Suppressor macrophage treated with lipopolysaccharide for 1 hour (primary cell): ENCODE data around the gene LAGE3.

Experiments used
- DNase-seq, 3 donors: peaks; one replicate each; pipeline ENCODE4 v3.0.0-alpha.2; 2020 to 2022

LAGE3 gene, protein sequence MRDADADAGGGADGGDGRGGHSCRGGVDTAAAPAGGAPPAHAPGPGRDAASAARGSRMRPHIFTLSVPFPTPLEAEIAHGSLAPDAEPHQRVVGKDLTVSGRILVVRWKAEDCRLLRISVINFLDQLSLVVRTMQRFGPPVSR

DNA sequence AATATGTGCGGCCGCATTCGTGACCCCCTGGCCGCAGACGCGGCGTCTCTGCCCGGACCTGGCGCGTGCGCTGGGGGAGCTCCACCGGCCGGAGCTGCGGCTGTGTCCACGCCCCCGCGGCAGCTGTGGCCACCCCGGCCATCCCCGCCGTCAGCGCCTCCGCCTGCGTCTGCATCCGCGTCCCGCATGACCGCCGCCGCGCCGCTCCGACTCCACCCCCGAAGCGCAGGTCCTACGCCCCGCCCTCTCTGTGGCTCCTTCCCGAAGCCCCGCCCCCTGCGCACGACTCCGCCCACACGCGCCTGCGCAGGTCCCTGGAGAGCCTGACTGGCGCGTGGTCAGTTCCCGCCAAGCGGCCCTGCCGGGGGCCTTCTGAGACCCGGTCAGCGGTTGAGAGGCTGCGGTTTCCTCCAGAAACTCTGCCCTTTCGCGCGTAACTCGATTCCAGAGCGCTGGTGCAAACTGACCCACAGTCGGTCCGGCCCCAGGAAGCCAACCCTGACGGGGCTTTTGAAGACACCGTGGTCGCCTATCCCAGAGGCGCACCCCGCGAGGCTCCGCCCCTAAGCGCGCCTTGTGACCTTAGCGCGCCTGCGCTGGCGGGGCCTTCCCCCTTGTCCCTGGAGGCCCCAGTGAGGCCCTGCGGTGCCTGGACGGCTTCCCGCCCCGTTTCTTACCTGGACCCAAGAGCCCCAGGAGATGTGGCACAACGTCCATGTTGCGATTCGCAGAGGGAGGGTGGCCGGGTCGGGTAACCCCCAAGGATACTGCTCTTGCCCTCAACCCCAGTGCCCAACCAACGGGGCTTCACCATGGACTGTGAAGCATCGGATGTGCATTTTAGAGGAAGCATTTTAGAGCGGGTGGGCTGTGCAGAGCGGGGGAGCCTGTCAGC, at the start of gene LAGE3:
Gene LAGE3 (minus strand): TSS at position 554 of the 895 bp plus-strand sequence. CDS start 366 bp downstream, at position 188.
- peak; percentile 94 to 97 (median 96) for DNase-seq

DNA sequence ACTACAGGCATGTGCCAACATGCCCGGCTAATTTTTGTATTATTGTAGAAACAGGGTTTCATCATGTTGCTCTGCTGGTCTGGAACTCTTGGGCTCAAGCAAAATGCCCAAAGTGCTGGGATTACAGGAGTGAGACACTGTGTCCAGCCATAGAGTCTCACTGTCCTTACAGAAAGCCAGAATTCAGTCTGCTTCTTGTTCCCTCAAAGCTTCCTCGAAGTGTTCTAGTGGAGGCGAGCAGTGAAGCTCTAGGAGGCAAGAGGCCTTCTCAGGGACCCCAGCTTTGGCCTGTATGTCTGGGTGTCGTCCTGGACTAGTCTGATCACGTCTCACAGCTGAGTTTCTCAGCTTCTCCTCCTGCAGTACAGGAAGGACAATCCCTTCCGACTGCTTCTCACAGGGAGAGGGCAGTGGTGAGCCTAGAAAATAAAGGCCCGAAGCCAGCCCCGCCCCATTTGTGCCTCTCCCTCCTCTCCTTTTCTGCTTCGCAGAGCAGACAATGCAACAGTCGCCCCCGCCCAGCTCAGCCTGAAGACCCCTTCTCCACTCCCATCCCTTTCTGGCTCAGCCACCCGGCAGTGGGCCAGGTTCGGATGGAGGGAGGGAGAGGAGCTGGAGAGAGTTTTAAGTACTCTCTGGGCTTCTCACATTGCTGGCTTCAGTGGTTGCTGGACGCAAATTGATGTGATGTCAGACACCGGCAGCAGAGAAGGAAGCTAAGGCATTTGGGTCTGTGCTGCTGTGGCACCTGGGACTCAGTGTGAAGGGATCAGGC, 48.0 kb upstream of the LAGE3 start:
- DNase-seq = peak; percentile 69 to 71 (median 70)

DNA sequence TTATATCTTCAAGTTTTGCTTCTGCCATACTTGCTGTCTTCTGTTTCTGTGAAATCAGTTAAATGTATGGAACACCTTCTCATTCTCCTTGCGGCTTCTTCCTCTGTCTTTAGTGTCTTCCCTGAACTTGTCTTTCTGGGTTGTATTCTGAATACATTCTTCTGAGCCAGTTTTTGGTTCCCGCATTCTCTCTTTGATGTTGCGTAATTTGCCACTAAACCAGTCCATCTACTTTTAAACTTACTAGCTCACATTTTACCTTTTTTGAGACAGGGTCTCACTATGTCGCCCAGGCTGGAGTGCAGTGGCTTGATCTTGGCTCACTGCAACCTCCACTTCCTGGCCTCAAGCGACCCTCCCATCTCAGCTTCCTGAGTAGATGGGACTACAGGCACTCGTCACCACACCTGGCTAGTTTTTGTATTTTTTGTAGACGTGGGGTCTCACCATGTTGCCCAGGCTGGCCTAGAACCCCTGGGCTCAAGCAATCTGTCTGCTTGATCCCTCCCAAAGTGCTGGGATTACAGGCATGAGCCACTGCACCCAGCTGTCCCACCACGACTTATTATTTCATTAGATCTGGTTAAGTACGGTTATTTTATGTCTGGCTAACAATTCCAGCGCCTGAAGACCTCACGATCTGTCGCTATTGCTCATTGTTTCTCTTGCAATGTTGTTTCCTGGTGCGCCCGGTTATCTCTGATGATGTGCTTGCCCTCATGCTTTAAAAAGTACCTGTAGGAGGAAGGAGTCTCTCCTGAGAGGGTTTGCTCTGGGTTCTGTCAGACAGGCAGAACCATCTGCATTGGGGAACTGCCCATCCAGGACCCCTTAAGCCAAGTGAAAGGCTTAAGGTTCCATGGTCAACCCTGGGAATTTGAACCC, 46.8 kb upstream of the LAGE3 start:
- no peak for DNase-seq

DNA sequence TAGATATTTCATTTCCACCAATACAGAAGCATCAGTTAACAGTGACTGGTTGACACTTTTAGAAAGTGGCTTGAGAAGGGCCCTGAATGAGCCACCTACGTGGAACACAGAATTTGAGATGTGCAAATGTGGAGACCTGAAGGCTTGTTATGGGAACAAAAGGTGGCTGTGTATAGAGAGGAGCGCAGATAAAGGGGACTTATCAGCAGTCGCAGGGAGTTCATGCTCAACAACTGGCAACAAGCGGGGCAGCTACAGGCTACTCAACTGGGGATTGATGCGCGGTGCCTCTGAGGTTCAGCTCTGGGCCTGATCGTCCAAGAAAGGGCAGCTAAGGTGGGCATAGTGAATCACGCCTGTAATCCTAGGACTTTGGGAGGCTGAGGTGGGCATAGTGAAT, 40.3 kb upstream of the LAGE3 start:
- DNase-seq = no peak

DNA sequence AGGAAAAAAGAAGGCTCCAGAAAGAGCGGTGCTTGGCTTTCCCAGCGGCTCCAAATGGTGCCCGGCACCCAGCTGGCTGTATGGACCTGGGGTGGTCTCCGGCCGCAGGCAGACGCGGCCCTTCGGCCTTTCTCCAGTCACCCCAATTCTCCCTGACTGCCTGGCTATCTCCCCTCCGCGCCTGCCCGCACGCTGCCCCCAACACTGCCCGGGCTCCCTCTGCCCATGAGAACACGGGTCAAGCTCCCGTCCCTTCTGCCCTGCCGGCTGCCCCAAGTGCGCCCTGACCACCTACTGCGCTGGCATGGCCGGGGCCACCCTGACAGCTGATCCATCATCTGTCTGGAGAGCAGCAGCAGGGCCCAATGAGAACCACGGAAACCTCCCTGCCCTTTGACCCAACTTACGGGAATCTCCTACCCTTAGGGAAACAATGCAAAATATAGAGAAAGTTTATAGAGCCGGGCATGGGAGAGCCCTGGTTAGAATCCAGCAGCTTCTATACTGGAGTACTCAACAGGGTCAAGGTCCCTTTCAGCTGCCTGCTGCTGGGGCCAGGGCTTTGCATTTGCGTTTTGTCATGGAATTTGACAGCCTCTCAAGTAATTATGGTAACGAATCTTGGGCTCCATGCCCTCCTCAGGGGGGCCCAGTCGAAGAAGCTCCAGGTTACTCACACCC, 38.2 kb upstream of the LAGE3 start:
- no peak for DNase-seq

DNA sequence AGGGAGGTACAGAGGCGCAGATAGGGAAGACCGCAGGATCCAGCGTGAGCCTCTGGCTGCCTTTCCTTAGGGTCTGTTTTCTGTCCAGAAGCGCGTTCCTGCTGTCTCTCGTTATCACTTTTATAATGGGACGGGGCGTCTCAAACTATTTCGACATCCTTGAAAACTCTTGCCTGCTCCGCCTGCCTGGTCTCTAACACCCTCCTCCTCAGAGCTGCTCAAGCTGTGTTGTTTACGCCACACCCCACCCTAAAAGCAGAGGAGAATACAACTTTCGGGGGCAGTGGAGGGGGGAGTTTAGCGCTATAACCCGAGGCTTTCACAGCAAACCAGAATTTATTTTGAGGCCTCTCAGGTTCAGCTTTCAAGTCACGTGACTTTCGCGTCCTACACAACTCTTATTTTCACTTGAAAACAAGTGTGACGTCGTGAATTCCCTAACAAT, 37.6 kb upstream of the LAGE3 start:
- DNase-seq = peak in 1 of 3 donors; percentile 17

DNA sequence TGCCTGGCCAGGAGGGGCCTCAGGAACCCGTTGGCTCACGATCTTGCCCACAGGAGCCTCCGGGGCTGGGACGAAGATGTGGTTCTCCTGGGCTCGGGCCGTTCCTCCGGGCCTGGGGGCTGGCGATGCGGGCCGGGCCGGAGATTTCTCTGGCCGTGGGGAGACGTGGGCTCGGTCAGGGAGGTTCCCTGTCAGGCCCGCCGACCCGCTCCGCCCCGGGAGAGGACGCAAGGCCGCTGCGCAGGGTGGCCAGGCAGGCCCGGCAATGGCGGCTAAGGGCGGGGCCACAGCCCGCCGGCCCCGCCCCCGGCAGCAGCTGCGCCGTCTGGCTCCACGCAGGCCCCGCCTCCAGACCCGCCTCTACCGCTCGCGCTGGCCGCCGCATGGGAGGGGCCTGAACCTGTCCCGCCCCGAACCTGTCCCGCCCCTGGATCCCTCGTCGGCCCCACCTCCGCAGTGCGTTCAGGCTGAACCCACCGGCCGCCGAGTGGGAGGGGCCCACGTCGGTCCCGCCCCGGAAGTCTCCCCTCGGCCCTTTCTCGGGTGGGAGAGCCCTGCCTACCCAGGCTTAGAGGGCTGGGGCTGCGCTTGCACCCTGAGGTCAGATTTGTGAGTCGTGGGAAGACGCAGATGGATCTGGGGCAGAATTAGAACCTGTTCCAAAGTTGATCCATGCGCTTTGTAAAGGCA, 37.0 kb upstream of the LAGE3 start, which contains the start of gene FAM3A:
Gene FAM3A (minus strand): TSS at position 267 of the 690 bp plus-strand sequence. CDS start 460 bp downstream, outside the sequence.
- DNase-seq = peak; percentile 87 to 94 (median 90)

DNA sequence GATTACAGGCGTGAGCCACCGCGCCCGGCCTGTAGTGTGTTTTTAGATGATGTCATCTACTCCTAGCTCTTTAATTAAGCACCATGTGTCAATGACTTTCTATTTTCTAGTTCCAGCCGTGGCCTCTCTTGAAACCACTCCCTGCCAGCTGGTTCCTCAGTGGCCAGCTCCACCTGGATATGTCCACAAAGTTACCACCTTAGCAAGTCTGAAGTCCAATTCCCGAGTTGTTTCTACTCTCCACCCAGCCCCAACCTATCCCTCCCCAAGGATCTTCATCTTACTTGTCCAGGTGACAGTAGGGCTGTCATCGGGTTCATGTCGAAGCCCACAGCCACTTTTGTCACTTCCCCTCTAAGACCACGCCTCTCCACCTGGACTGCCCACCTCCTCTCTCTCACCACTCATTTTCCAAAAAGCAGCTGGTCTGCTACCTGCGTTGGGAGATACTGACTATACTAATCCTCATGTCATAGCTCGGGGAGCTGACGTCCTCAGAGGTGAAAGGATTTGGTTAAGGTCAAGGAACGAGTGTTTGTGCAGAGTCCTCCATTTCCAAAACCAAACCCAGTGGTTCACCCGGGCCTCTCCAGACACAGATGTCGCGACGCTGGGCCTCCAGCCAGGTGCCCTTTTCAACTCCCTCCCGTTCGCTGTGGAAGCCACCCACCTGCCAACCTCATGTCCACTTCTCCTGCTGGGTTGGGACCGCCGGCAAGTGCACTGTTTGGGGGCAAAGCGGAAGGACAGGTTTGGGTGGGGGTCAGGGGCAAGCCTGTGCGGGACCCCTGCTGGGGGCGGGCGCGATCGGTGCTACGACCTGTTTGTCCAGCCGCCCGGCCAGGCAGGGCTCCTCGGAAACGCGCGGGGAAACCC, 36.2 kb upstream of the LAGE3 start:
- no peak for DNase-seq

DNA sequence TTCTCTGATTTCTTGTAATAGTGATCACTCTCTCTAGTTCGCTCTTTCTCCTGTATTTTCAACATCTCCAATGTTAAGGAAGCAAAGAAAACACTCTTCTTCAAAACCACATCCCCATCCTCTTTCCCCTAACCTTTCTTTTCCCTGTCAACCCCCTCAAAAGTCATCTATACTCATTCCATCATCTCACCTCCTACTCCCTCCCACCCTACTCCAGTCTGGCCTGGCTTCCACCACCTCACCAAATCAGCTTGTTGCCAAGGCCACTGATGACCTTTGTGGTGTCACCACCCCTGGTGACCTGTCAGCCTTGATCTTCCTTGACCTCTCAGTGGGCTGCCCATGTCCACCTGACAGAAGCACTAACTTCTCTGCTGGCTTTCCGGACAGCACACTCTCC, 34.6 kb upstream of the LAGE3 start:
- DNase-seq = peak in 1 of 3 donors; percentile 26

DNA sequence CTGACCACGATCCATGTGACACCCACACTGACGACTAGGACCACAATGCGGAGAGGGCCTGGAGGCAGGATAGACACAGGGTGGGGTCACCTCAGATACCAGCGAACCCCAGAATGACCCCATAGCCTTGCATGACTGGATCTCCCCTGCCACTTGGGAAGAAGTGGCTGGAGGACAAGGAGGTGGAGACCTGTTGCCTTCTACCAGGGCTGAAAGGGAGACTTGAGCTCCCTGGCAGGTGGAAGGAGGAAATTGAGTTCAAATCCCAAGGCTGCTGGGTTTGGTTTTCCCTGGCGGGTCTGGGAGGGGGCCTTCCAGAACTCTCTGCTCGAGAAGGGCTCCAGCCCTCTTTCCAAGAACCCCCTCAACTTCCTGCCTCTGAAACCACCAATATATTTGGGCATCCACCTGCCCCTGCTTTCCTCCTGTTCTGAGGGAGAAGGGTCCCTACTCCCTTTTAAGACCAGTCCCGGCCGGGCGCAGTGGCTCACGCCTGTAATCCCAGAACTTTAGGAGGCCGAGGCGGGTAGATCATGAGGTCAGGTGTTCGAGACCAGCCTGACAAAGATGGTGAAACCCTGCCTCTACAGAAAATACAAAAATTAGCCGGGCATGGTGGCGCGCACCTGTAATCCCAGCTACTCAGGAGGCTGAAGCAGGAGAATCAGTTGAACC, 33.9 kb upstream of the LAGE3 start:
- DNase-seq = no peak

DNA sequence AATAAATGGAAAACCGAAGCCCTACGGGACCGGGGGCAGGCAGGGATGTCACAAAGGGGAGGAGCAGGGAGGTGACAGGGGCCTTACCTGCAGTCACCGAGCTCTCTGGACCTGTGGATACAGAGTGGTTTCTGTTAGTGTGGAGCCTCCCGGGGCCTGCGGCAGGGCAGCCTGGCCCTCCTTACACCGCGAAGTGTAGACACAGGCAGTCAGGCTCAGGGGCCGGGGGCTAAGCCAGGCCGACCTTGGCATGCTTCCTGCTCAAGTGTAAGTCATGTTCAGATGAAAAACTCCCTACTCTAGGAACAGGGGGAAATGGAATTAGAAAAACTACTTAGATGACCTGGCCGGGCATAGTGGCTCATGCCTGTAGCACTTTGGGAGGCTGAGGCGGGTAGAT, 32.7 kb upstream of the LAGE3 start:
- no peak for DNase-seq

DNA sequence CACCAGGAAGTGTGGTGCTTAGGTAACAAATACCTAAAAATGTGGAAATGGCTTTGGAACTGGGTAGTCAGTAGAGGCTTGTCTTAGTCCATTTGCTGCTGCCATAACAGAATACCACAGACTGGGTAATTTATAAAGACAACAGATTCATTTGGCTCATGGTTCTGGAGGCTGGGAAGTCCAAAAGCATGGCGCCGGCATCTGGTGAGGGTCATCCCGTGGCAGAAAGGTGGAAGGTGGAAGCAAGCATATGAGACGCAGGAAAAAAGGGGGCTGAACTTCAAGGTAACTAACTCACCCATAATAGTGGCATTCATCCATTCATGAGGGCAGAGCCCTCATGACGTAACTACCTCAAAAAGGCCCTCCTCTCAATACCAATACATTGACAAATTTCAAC, 30.4 kb upstream of the LAGE3 start:
- no peak for DNase-seq

DNA sequence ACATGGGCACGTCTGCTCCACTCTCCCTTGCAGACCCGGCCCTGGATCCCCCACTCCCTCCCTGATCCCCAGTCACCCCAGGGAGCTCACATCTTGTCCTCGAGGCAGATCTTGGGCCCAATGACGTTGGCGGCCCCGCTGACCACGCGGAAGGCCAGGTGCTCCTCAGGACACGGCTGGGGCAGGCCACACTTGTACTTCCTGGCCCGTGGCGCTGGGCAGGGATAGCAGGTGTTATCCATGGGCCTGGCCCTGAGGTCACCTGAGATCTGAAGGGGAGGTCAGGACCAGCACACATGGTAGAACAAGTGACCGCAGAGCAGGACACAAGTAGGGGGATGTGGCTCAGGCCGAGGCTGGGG, 29.3 kb upstream of the LAGE3 start:
- DNase-seq = no peak

DNA sequence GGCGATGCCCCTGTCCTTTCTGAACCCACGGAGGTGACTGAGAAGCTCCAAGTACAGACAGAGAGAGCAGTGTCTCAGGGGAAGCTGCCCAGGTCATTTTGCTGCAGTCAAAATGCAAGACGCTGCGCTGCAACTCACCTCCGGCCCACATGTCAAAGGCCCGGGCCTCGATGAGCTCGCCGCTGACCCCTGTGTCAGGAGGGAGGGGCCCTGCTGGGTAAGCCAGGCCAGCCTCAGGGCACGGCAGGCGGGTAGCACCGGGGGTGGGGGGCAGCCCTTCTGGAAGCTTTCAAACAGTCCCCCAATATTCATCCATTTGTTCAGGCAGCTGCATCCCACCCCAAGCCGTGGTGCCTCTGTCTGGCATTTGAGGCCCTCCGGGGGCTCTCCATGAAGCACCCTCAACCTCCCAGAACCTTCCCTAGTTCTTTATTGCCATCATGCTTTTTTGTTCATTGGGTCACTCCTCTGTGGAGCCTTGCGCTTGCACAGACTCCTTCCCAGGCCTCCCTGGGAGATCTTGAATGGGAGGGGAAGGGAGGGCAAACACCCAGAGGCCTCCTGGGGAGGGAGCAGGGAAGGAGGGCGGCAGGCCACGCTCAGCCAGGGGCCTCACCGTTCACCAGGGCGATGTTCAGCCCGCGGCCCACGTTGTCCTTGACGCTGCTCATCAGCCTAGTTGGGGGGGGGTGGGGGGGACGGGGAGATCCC, 28.7 kb upstream of the LAGE3 start:
- DNase-seq = no peak

DNA sequence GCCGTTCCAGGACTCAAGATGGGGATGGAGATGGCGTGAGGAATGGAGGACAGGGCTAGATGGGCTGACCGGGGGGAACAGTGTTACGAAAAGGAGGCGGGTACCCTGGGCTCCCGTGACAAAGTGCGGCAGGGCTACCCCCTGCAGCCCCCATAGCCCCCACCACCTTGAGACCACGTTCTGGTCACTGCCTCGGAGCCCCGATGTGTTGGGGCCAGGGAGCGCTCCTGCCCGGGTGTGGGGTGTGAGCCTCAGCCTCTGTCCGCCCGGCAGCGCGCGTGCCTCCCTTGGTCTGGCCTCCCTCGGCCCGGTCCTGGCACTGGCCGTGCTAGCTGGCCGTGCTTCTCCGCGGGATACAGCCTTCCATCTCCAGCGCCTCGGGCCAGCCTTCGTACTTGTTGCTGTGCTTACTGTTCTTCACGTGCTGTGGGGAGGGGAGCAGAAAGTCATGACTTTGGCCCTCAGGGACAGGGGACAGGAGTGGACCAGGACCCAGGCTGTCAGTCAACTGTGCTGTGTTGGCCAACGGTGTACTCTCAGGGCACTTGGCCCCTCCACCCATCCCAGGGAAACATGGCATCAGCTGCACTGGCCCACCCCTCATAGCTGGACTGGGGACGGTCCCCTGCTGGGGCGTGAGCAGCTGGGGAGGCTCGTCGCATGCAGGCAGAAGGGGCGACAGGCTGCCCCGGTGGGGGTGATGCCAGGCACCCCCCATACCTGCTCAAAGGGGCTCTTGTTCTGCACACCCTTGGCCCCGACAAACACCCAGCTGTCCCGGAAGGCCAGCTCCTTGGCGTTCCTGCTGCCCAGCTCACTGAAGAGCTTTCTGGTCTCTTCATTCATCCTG, 27.6 kb upstream of the LAGE3 start:
- DNase-seq = no peak

DNA sequence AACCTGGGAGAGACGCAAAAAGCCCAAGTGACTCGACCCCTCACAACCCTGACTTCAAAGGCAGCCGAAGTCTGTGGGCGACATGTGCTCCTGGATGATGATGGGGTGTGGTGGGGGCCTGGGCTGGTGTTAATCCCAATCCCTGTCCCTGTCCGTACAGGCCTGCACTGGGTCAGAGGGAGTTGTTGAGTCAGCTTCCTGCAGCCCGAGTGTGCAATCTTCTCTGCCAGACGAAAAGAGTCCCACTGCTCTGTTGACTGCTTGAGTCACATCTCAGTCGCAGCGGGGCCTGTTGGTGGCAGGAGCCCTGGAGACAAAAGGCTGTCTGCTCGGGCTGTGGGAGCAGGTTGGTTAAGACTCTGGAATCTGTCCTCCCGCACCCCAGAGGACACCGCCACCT, 26.7 kb upstream of the LAGE3 start:
- DNase-seq = peak in 1 of 3 donors; percentile 44

DNA sequence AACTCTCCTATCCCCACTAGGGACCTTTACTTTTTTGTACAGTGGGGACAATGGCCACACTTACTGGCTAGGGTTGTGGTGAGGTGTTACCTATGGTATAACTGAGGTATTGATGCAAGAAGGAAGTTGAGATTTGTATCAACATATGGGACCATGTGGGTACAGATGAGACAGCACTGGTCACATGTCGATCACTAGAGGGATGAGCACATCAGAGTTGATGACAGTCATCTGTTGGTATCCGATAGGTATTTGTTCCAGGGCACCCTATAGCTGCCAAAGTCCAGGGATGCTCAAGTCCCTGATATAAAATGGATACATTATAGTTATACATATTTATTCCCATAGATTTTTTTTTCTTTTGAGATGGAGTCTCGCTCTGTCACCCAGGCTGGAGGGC, 23.9 kb upstream of the LAGE3 start:
- no peak for DNase-seq

DNA sequence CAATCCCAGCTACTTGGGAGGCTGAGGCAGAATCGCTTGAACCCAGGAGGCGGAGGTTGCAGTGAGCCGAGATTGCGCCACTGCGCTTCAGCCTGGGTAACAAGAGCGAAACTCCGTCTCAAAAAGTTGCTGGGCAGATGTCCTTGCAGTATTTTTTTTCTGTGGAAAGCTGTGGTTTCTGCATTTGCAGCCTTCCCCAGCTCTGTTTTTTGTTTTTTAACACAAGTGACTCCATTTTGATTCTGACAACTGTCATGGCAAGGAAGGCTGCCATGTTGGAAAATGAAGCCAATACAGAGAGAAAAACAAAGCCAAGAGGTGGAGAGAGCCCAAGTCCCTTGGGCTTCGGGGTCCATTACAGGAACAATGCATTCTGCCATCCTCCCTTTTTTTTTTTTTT, 23.0 kb upstream of the LAGE3 start:
- DNase-seq = no peak
